Nephron (organoid): ENCODE measurements around the gene PTPRN2.

ENCODE experiments used
- H3K27ac Mint-ChIP-seq, 3 experiments: 2 replicates each; pipeline ENCODE4 v1.8.0; 2020; ENCODE audit warnings: mixed read lengths in 3 of 3, mild to moderate bottlenecking in 2 of 3, moderate library complexity in 1 of 3
- H3K27me3 Mint-ChIP-seq: 2 replicates; pipeline ENCODE4 v1.8.0; 2021; ENCODE audit warnings: low read depth, mild to moderate bottlenecking, moderate library complexity, mixed read lengths
- H3K36me3 Mint-ChIP-seq: 2 replicates; pipeline ENCODE4 v1.8.0; 2020; ENCODE audit warnings: low read depth, mixed read lengths
- H3K4me1 Mint-ChIP-seq: 2 replicates; pipeline ENCODE4 v1.8.0; 2020; ENCODE audit warnings: mixed read lengths
- H3K4me3 Mint-ChIP-seq, 3 experiments: 2 replicates each; pipeline ENCODE4 v1.8.0; 2020; ENCODE audit warnings: mild to moderate bottlenecking in 3 of 3, mixed read lengths in 3 of 3, moderate library complexity in 2 of 3
- H3K9me3 Mint-ChIP-seq: 2 replicates; pipeline ENCODE4 v1.8.0; 2020; ENCODE audit warnings: mixed read lengths
- CTCF ChIP-seq, 3 experiments: fragments of 200-600 bp; sonication (generic); IDR thresholded peaks; one replicate each; pipeline ENCODE4 v1.5.0; 2021; ENCODE audit warnings: antibody characterized with exemption in 3 of 3; ENCODE audit not compliant: unreplicated experiment in 3 of 3

The PTPRN2 gene

DNA sequence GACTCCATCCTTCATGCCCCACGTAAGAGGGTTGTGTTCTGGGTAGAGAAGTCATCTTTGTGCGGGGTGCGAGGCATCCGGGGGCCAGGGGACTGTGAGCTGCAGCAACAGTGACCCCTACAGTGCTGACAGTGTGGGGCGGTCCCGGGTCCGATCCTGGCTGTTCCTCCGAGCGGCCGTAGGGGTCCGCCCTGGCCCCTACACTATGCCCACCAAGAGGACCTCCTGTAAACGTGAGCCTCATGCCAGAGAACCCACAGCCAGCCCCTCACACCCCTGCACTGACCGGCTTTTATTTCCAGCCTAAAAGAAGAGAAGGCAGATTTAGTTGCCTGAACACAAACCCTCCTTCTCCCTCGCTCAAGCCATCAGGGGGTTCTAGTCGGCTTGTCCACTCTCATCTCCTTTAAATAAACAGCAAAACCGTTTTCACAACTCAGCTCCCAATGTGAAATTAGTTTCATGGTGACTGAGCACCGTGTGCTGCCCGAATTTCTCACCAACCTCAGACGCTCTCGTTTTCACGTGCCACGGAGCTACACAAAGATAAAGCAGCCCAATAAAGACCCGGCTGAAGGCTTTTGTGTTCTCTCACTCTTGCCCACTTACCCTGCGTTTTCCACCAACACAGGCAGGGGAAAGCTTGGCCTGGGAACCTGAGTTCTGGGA lies 588.6 kb downstream of the PTPRN2 start:
- Mint-ChIP-seq H3K4me3 (no peak overlapping the region), H3K36me3 (no peaks in the 10 kb centered on the region), H3K27me3 (peaks cover 25% of the 10 kb centered on the region), H3K4me1 (peaks cover 7% of the 10 kb centered on the region), H3K27ac (no peak overlapping the region), H3K9me3 (no peaks in the 10 kb centered on the region)
- TF ChIP-seq CTCF (IDR thresholded peaks at IDR 0.05; ENCODE audit: unreplicated experiment in 3 of 3): no peak

GRCh38 chr7:157997471-157997870 lies 590.2 kb downstream of the PTPRN2 start:
- H3K27ac Mint-ChIP-seq: no peak overlapping the region
- H3K27me3 Mint-ChIP-seq: peaks cover 33% of the 10 kb centered on the region

GRCh38 chr7:157997080-157997440 lies 590.6 kb downstream of the PTPRN2 start:
- H3K27ac Mint-ChIP-seq: no peak overlapping the region
- TF ChIP-seq CTCF (IDR thresholded peaks at IDR 0.05; ENCODE audit: unreplicated experiment in 3 of 3): no peak
- no peaks in the 10 kb centered on the region for H3K9me3 Mint-ChIP-seq
- H3K27me3 Mint-ChIP-seq: peaks cover 36% of the 10 kb centered on the region
- no peak overlapping the region for H3K4me3 Mint-ChIP-seq
- no peaks in the 10 kb centered on the region for H3K36me3 Mint-ChIP-seq
- H3K4me1 Mint-ChIP-seq: peaks cover 7% of the 10 kb centered on the region

More at GRCh38 chr7:157997471-157997870, 590.2 kb downstream of the PTPRN2 start:
- Mint-ChIP-seq H3K36me3 (no peaks in the 10 kb centered on the region), H3K9me3 (no peaks in the 10 kb centered on the region), H3K4me1 (peaks cover 7% of the 10 kb centered on the region), H3K4me3 (no peak overlapping the region)
- no peak for TF ChIP-seq CTCF (IDR thresholded peaks at IDR 0.05; ENCODE audit: unreplicated experiment in 3 of 3)

GRCh38 chr7:157996359-157997079 lies 591.1 kb downstream of the PTPRN2 start:
- Mint-ChIP-seq H3K9me3 (no peaks in the 10 kb centered on the region), H3K4me1 (peaks cover 7% of the 10 kb centered on the region), H3K4me3 (no peak overlapping the region), H3K27me3 (peaks cover 32% of the 10 kb centered on the region), H3K27ac (no peak overlapping the region), H3K36me3 (no peaks in the 10 kb centered on the region)
- TF ChIP-seq CTCF (IDR thresholded peaks at IDR 0.05; ENCODE audit: unreplicated experiment in 3 of 3): no peak

DNA sequence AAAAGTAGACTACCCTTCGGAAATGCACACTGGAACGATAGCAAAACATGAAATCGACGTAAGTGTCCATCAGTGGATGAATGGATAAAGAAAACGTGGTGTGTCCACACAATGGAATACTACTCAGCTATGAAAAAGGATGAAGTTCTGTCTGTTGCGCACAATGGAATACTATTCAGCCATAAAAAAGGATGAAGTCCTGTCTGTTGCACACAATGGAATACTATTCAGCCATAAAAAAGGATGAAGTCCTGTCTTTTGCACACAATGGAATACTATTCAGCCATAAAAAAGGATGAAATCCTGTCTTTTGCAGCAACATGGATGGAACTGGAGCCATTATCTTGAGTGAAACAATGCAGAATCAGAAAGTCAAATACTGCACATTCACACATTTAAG lies 591.8 kb downstream of the PTPRN2 start:
- no peak for TF ChIP-seq CTCF (IDR thresholded peaks at IDR 0.05; ENCODE audit: unreplicated experiment in 3 of 3)
- Mint-ChIP-seq H3K4me1 (peaks cover 7% of the 10 kb centered on the region), H3K9me3 (no peaks in the 10 kb centered on the region), H3K27me3 (peaks cover 28% of the 10 kb centered on the region), H3K27ac (no peak overlapping the region), H3K4me3 (no peak overlapping the region), H3K36me3 (no peaks in the 10 kb centered on the region)

DNA sequence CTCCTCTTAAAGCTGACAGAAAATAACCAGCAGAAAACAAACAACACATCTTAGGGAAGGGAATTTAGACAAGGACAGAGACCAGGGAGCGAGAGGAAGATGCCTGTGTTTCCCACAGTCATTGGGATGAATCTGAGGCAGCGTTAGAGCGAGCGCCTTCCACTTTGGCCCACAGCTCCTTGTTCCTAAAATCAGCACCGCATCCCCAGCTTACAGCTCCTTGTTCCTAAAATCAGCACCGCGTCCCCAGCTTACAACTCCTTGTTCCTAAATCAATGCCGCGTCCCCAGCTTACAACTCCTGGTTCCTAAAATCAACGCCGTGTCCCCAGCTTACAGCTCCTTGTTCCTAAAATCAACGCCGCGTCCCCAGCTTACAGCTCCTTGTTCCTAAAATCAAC lies 593.3 kb downstream of the PTPRN2 start:
- H3K4me3 Mint-ChIP-seq: no peak overlapping the region
- no peaks in the 10 kb centered on the region for H3K9me3 Mint-ChIP-seq
- H3K27ac Mint-ChIP-seq: no peak overlapping the region
- peaks cover 11% of the 10 kb centered on the region for H3K4me1 Mint-ChIP-seq
- peaks cover 33% of the 10 kb centered on the region for H3K27me3 Mint-ChIP-seq
- no peaks in the 10 kb centered on the region for H3K36me3 Mint-ChIP-seq
- no peak for TF ChIP-seq CTCF (IDR thresholded peaks at IDR 0.05; ENCODE audit: unreplicated experiment in 3 of 3)
